Endothelial cell of umbilical vein (primary cell): ENCODE data around the gene CPSF7. TPM values are rescaled to one million over a fixed set of nuclear protein-coding genes. Genes with fewer than 3 reads are reported as not detected.
"Not testable (repeated sequence)": the region's sequence is repeated elsewhere in the genome, so short reads cannot be mapped to it uniquely, and the experiment has no call there.

Experiments
- BruUV-seq: library from RNA; stranded (reverse); fragments of 400-500 nt; replicated peaks from 2 replicates; lab custom pipeline; 2021; lab: Mats Ljungman, UMichigan
- CTCF ChIA-PET: fragments of 300-600, 350-600 bp; sonication (Branson Sonifier 250); formaldehyde crosslinking; loops from one replicate; lab custom pipeline; 2021; ENCODE audit warnings: antibody characterized with exemption, inconsistent platforms; lab: Charles Lee
- POLR2A ChIA-PET: fragments of 300-600, 350-600 bp; sonication (Branson Sonifier 250); formaldehyde crosslinking; loops from one replicate; lab custom pipeline; 2021; ENCODE audit warnings: antibody characterized with exemption, inconsistent platforms; lab: Charles Lee
- DNase-seq: peaks from one replicate; pipeline ENCODE4 v3.0.0-alpha.2; 2011; ENCODE audit warnings: low read depth, low spot score
- FAIRE-seq: peaks from 2 replicates; lab custom pipeline; 2011; peaks lifted over from hg19 to GRCh38; lab: Jason Lieb, UNC
- H2AFZ ChIP-seq: 2 replicates; pipeline ENCODE4 v1.6.0; 2012; ENCODE audit warnings: low read depth, low read length, control low read depth, inconsistent platforms
- H3K27ac ChIP-seq: 2 replicates; pipeline ENCODE4 v1.5.1; 2011; ENCODE audit warnings: low read depth, mild to moderate bottlenecking, control low read depth, low read length, moderate library complexity; ENCODE audit not compliant: insufficient read depth
- H3K27me3 ChIP-seq, 2 experiments: 2 replicates each; pipeline versions ENCODE4 v1.6.0 to v1.6.1; 2011; ENCODE audit warnings: low read length in 2 of 2, mixed read lengths in 1 of 2; ENCODE audit not compliant: control insufficient read depth in 2 of 2, insufficient read depth in 2 of 2
- H3K36me3 ChIP-seq, 2 experiments: 2 replicates in 1 of 2; 3 replicates in 1 of 2; pipeline ENCODE4 v1.5.1; 2011; ENCODE audit warnings: low read length in 2 of 2, mild to moderate bottlenecking in 1 of 2, moderate library complexity in 1 of 2; ENCODE audit not compliant: control insufficient read depth in 2 of 2, insufficient read depth in 2 of 2; ENCODE audit errors: extremely low read depth in 1 of 2
- H3K4me1 ChIP-seq: 3 replicates; pipeline ENCODE4 v1.5.1; 2011; ENCODE audit warnings: mild to moderate bottlenecking, low read length; ENCODE audit not compliant: control insufficient read depth, insufficient read depth; ENCODE audit errors: extremely low read depth
- H3K4me2 ChIP-seq: 2 replicates; pipeline ENCODE4 v1.6.1; 2011; ENCODE audit warnings: low read length, control low read depth, mixed read lengths; ENCODE audit not compliant: insufficient read depth
- H3K4me3 ChIP-seq, 3 experiments: fragments of 200-600 bp in 1 of 3; sonication (generic), shearing (Covaris generic) in 1 of 3; replicated peaks in 1 of 3; 2 replicates each; pipeline ENCODE4 v1.5.1; 2011 to 2016; ENCODE audit warnings: control low read depth in 3 of 3, low read length in 3 of 3, mild to moderate bottlenecking in 2 of 3, inconsistent platforms in 1 of 3, low read depth in 1 of 3, moderate library complexity in 1 of 3; ENCODE audit not compliant: insufficient read depth in 1 of 3
- H3K79me2 ChIP-seq: 2 replicates; pipeline ENCODE4 v1.6.0; 2012; ENCODE audit warnings: low read length, inconsistent platforms; ENCODE audit not compliant: control insufficient read depth, insufficient read depth
- H3K9ac ChIP-seq: replicated peaks from 2 replicates; pipeline ENCODE3; 2011; ENCODE audit warnings: low read length, control low read depth; ENCODE audit not compliant: insufficient read depth; ENCODE audit errors: extremely low read depth
- H3K9me1 ChIP-seq: replicated peaks from 3 replicates; pipeline ENCODE4 v1.6.0; 2011; ENCODE audit warnings: mild to moderate bottlenecking, low read length; ENCODE audit not compliant: control insufficient read depth, insufficient read depth; ENCODE audit errors: extremely low read depth
- H3K9me3 ChIP-seq: replicated peaks from 2 replicates; pipeline ENCODE4 v1.5.1; 2012; ENCODE audit warnings: low read length, inconsistent platforms; ENCODE audit not compliant: control insufficient read depth, insufficient read depth
- H4K20me1 ChIP-seq: replicated peaks from 2 replicates; pipeline ENCODE3; 2011; ENCODE audit warnings: mild to moderate bottlenecking, low read length; ENCODE audit not compliant: control insufficient read depth, insufficient read depth; ENCODE audit errors: extremely low read depth
- CTCF ChIP-seq, 2 donors: IDR thresholded peaks; 1 replicate in 1 of 2; 2 replicates in 1 of 2; pipeline ENCODE4 v1.5.1; 2011; ENCODE audit warnings: low read length in 2 of 2, mild to moderate bottlenecking in 2 of 2, moderate library complexity in 2 of 2, control low read depth in 1 of 2, inconsistent platforms in 1 of 2, low read depth in 1 of 2; ENCODE audit not compliant: insufficient read depth in 1 of 2; ENCODE audit errors: extremely low read depth in 1 of 2
- GATA2 ChIP-seq: IDR thresholded peaks from 2 replicates; pipeline ENCODE4 v1.7.0; 2011; ENCODE audit warnings: low read depth, mild to moderate bottlenecking, moderate library complexity, mixed read lengths, low read length; ENCODE audit not compliant: insufficient read length, insufficient read depth
- dilution Hi-C: fragments of 300-500 bp; cut with MboI; formaldehyde crosslinking; loops from one replicate; pipeline ENCODE4 v1.15.0; 2019; ENCODE audit warnings: low sequenced_read_pairs; ENCODE audit not compliant: extremely low pct_ligation_motif_present
- intact Hi-C: fragments of 100-400 bp; cut with micrococcal nuclease; formaldehyde crosslinking; loops from one replicate; pipeline ENCODE4 v1.10.0; 2022
- polyA plus RNA-seq, 4 experiments: library from polyadenylated mRNA; depleted of rRNA in 3 of 4; stranded (reverse) in 3 of 4; unstranded in 1 of 4; fragments of >200 nt; gene quantifications; 2 replicates each; pipeline versions ENCODE4 v1.2.1 to v1.2.3, GENCODE V29; 2011 to 2012; ENCODE audit warnings: missing spikeins in 1 of 4
- total RNA-seq: library from RNA; stranded (reverse); gene quantifications from 2 replicates; pipeline ENCODE4 v1.2.3, GENCODE V29; 2021

CPSF7 gene
- total and polyA plus RNA-seq, 2 donors (not counting 3 experiments of a cell fraction or from before 2014, with no cell fraction given), result 77.0 to 88.4 TPM

GRCh38 chr11:61384271-61385242, 45.2 kb downstream of the CPSF7 start:
- FAIRE-seq, result peak; percentile 55
- no peaks in the 10 kb centered on the region for H3K4me1 ChIP-seq
- no peaks in the 10 kb centered on the region for H3K79me2 ChIP-seq
- no peaks in the 10 kb centered on the region for H3K27me3 ChIP-seq
- intact Hi-C loops, result loop anchor here (1.0 to 2.0 kb wide), 4 partner anchors 48 to 256 kb away; no protein-coding TSS in a partner anchor
- H3K27ac ChIP-seq, result no peak overlapping the region
- no peaks in the 10 kb centered on the region for H3K9me1 ChIP-seq
- H4K20me1 ChIP-seq, result no peaks in the 10 kb centered on the region
- POLR2A ChIA-PET, result interaction anchor here (1.3 kb wide), 1 partner anchor 23 kb away, joined by 3 read pairs; the partner anchor contains the start of gene CYB561A3
- CTCF ChIA-PET, result interaction anchor here (1.0 to 6.3 kb wide), 22 partner anchors 9 to 132 kb away, joined by 3 to 345 read pairs (median 7); partner anchors contain the start of genes CYB561A3, DDB1, TKFC and TMEM138
- no TSS peak for BruUV-seq
- TF ChIP-seq CTCF (IDR thresholded peaks at IDR 0.05; ENCODE audit: extremely low read depth in 1 of 2, insufficient read depth in 1 of 2, low read depth in 1 of 2, low read length in 2 of 2) (peak; percentile 32 to 42), GATA2 (no peak)
- H3K4me3 ChIP-seq, result no peak overlapping the region
- no peak overlapping the region for H2AFZ ChIP-seq
- H3K36me3 ChIP-seq, result no peaks in the 10 kb centered on the region
- DNase-seq, result peak; percentile 43
- H3K4me2 ChIP-seq, result no peak overlapping the region
- dilution Hi-C loops, result no loop called here
- H3K9me3 ChIP-seq, result no peaks in the 10 kb centered on the region
- H3K9ac ChIP-seq, result no peak overlapping the region

- intact Hi-C loops, result loop anchor here (2.0 kb wide), 1 partner anchor 255 kb away; no protein-coding TSS in a partner anchor
- dilution Hi-C loops, H4K20me1 ChIP-seq: not testable (repeated sequence)
Observed at GRCh38 chr11:61383859-61384258, 45.9 kb downstream of the CPSF7 start.

More at GRCh38 chr11:61383859-61384258, 45.9 kb downstream of the CPSF7 start:
- H3K9ac ChIP-seq, H3K9me1 ChIP-seq, H3K4me1 ChIP-seq, H3K4me2 ChIP-seq, POLR2A ChIA-PET, DNase-seq, H2AFZ ChIP-seq, H3K36me3 ChIP-seq, H3K9me3 ChIP-seq, H3K27ac ChIP-seq, H3K4me3 ChIP-seq, BruUV-seq, FAIRE-seq, H3K27me3 ChIP-seq, H3K79me2 ChIP-seq: not testable (repeated sequence)
- CTCF ChIA-PET, result interaction anchor here (1.1 to 6.3 kb wide), 7 partner anchors 9 to 131 kb away, joined by 3 to 345 read pairs (median 24); partner anchors contain the start of genes CYB561A3, DDB1, TKFC and TMEM138
